HG03064 (cell line): ENCODE measurements around the gene SLC18A2.
"Not testable (repeated sequence)": the region's sequence is repeated elsewhere in the genome, so short reads cannot be mapped to it uniquely, and the experiment has no call there.

ENCODE experiments used
- ATAC-seq: cut with Tn5 transposase; IDR thresholded peaks from one replicate; pipeline ENCODE4 v1.9.1; 2021; ENCODE audit warnings: low read depth; ENCODE audit not compliant: unreplicated experiment

SLC18A2 gene

GRCh38 chr10:117261501-117261900 lies 20.6 kb downstream of the SLC18A2 start:
- no peak for ATAC-seq

- ATAC-seq = no peak
Measured at GRCh38 chr10:117262291-117262902, 21.5 kb downstream of the SLC18A2 start.

- ATAC-seq = no peak
Measured at GRCh38 chr10:117262903-117263293, 22.0 kb downstream of the SLC18A2 start.

- ATAC-seq = no peak
Measured at GRCh38 chr10:117264782-117265181, 23.9 kb downstream of the SLC18A2 start.

- no peak for ATAC-seq
Measured at GRCh38 chr10:117266400-117266799, 25.5 kb downstream of the SLC18A2 start.

GRCh38 chr10:117266812-117267211 lies 25.9 kb downstream of the SLC18A2 start:
- ATAC-seq = no peak

GRCh38 chr10:117268258-117268657 lies 27.3 kb downstream of the SLC18A2 start:
- ATAC-seq = no peak

GRCh38 chr10:117268907-117269306 lies 28.0 kb downstream of the SLC18A2 start:
- ATAC-seq = no peak

GRCh38 chr10:117271427-117271826 lies 30.5 kb downstream of the SLC18A2 start:
- ATAC-seq = no peak

GRCh38 chr10:117272195-117273076 lies 31.5 kb downstream of the SLC18A2 start:
- no peak for ATAC-seq

GRCh38 chr10:117273980-117274379 lies 33.1 kb downstream of the SLC18A2 start:
- no peak for ATAC-seq

- ATAC-seq = no peak
Measured at GRCh38 chr10:117274509-117274908, 33.6 kb downstream of the SLC18A2 start.

GRCh38 chr10:117275121-117275520 lies 34.2 kb downstream of the SLC18A2 start:
- no peak for ATAC-seq

- ATAC-seq = no peak
Measured at GRCh38 chr10:117277675-117278074, 36.8 kb downstream of the SLC18A2 start.

GRCh38 chr10:117284716-117285494 lies 44.0 kb downstream of the SLC18A2 start:
- no peak for ATAC-seq

- not testable (repeated sequence) for ATAC-seq
Measured at GRCh38 chr10:117290872-117291271, 50.0 kb downstream of the SLC18A2 start.

- ATAC-seq = no peak
Measured at GRCh38 chr10:117294039-117294645, 53.2 kb downstream of the SLC18A2 start.

- no peak for ATAC-seq
Measured at GRCh38 chr10:117294735-117295134, 53.8 kb downstream of the SLC18A2 start.

GRCh38 chr10:117298219-117298618 lies 57.3 kb downstream of the SLC18A2 start:
- no peak for ATAC-seq

- ATAC-seq = no peak
Measured at GRCh38 chr10:117299435-117299834, 58.5 kb downstream of the SLC18A2 start.

GRCh38 chr10:117300671-117301070 lies 59.8 kb downstream of the SLC18A2 start:
- ATAC-seq = no peak
